ENCODE data around the gene AKAP1.

The AKAP1 gene

DNA sequence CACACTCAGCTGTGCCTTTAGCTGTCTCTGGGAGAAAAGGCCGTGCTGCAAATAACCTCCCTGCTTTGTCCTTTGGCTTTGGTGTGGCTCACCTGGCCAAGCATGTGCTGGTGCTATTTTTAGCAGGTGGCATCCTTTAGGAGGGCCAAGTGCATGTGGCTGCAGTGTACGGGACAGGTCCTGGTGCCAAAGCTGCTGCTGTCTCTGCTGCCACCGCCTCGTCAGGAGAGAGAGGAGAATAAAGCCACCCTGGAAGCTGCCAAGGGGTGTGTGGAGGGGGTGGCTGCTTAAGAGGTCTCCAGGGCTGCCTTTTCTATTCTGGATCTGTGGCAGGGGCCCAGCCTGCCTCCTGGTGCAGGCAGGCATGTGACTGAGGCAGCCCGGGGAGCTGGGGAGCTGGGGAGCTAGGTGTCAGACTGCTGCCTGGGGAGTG lies 6.2 kb downstream of the AKAP1 start:
- H3K4me3 ChIP-seq (replicated peaks; ENCODE audit: low read depth, low read length): no peak overlapping the region
- TF ChIP-seq, protein P1, sequence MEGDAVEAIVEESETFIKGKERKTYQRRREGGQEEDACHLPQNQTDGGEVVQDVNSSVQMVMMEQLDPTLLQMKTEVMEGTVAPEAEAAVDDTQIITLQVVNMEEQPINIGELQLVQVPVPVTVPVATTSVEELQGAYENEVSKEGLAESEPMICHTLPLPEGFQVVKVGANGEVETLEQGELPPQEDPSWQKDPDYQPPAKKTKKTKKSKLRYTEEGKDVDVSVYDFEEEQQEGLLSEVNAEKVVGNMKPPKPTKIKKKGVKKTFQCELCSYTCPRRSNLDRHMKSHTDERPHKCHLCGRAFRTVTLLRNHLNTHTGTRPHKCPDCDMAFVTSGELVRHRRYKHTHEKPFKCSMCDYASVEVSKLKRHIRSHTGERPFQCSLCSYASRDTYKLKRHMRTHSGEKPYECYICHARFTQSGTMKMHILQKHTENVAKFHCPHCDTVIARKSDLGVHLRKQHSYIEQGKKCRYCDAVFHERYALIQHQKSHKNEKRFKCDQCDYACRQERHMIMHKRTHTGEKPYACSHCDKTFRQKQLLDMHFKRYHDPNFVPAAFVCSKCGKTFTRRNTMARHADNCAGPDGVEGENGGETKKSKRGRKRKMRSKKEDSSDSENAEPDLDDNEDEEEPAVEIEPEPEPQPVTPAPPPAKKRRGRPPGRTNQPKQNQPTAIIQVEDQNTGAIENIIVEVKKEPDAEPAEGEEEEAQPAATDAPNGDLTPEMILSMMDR (IDR thresholded peaks at IDR 0.05; ENCODE audit: low read depth, low read length, missing control alignments): no peak
- DNase-seq (ENCODE audit: extremely low read depth, low read depth): no peak

DNA sequence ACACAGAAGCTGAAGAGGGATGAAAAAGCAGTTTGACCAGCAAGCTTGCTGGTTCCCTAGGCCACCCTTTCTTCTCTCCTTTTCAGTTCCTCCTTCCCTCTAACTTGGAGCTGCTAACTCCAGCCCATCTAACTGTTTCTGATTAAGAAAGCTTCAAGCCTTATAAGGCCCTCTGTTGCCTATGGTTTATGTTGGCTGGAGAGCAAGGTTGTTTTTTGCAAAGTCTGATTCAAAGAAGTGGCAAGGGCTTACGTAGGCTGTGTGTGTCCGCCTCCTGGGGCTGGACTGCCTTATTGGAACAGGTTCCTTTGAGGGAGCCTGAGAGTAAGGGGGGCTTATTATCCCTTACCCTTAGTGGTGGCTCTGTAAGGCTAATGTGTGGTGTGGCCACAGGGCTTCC lies 7.1 kb downstream of the AKAP1 start:
- TF ChIP-seq, protein P1 (IDR thresholded peaks at IDR 0.05; ENCODE audit: low read depth, low read length, missing control alignments): no peak
- no peak for DNase-seq (ENCODE audit: extremely low read depth, low read depth)
- no peak overlapping the region for H3K4me3 ChIP-seq (replicated peaks; ENCODE audit: low read depth, low read length)

DNA sequence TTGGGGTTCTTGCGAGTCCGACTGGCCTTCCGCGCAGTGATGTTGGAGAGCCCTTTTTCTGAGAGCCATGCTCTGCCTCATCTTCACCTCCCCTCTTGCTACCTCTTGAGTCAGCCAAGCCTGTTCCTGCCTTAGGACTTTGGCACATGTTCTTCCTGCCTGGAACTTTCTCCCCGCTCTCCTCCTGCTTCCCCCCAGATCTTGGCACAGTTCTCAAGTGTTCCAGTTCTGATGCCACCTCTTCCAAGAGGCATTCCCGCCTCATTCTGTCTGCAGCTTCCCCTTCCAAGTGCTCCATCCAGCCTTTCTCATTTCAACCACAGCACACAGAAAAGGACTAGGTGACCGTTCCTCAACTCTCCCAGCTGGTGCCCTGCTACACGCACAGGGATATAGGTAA lies 7.7 kb downstream of the AKAP1 start:
- TF ChIP-seq, protein P1 (IDR thresholded peaks at IDR 0.05; ENCODE audit: low read depth, low read length, missing control alignments): no peak
- H3K4me3 ChIP-seq (replicated peaks; ENCODE audit: low read depth, low read length): no peak overlapping the region
- no peak for DNase-seq (ENCODE audit: extremely low read depth, low read depth)

DNA sequence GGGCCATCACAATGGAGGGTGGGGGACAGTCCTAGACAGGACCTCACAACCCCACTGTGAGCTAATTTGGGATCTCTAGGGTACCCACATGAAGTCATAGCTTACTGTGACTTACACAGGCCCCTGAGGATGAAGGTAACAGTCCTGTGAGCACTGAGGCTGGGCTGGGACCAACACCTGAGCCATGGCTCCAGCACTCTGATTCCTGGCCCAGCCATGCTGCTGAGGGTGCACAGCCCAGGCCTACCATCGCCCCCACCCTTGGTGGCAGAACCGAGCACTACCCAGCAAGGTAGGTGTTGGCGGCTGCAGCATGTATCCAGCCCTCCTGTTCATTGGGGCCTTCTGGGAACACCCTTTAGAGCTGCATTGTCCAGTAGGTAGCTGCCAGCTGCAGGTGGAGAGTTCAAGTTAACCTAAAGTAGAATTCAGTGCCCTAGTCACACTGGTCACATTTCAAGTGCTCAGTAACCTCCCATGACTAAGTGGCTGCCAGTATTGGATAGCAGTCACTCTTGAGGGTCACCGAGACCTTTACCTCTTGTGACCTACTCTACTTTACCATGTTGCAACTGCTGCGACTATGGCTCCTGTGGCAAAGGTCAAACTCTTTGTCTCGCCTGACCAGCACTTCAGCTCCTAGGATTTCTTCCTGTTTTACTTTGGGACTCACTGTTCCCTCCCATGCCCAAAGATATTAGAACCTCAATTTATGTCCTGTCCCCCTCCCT lies 11.6 kb downstream of the AKAP1 start:
- no peak for DNase-seq (ENCODE audit: extremely low read depth, low read depth)
- H3K4me3 ChIP-seq (replicated peaks; ENCODE audit: low read depth, low read length): no peak overlapping the region
- TF ChIP-seq, protein P1 (IDR thresholded peaks at IDR 0.05; ENCODE audit: low read depth, low read length, missing control alignments): no peak

DNA sequence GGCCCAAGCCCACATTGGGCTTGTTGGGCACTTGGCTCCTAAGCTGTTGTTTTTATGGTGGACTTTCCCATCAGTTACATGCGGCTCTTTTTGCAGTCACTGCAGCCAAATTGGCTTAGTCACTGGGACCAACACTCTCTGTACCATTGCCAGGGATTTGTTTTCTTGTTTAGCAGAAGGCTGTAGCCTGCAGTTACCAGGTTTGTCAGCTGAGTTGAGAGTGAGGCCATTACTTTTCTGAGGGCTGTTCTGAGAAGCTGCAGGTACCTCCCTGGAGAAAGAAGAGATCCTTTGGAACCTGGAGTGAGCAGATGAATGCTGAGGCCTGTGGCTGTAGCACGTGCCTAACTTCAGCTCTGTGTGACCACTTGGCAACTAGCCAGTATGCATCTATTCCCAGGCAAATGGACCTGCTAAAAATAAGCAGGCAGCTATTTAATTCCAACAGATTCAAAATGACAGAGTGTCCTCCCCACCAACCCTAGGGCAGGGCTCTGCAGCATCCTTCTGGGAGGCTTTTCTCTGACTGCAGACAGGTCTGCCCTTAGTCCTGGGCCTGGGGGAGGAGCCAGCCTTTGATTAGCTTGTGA lies 12.9 kb downstream of the AKAP1 start:
- peak; percentile 41 for DNase-seq (ENCODE audit: extremely low read depth, low read depth)
- no peak overlapping the region for H3K4me3 ChIP-seq (replicated peaks; ENCODE audit: low read depth, low read length)
- TF ChIP-seq, protein P1 (IDR thresholded peaks at IDR 0.05; ENCODE audit: low read depth, low read length, missing control alignments): no peak

DNA sequence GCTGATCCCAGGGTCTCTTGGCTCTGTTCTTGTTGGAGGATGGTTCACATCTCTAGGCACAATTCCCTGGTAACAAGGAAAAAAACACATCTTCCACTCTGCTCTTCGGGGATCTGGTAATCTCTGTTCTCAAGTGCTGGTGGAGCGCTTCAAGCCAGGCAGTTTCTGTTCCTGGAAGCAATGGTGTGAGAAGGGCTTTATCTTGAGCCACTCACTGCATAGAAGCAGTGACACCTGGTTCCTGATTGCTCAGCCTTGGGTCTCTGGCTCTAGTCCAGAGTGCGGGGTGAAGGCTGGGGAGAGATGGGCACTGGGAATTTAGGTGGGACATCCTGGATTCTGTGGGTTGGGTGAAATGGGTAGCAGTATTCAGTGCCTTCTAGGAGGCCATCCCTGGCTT lies 14.1 kb downstream of the AKAP1 start:
- DNase-seq (ENCODE audit: extremely low read depth, low read depth): no peak
- H3K4me3 ChIP-seq (replicated peaks; ENCODE audit: low read depth, low read length): no peak overlapping the region
- TF ChIP-seq, protein P1 (IDR thresholded peaks at IDR 0.05; ENCODE audit: low read depth, low read length, missing control alignments): no peak

Measured in HFF-Myc (cell line).